MCF 10A (cell line): ENCODE data around the gene ARSI. TPM values are rescaled to one million over a fixed set of nuclear protein-coding genes. Genes with fewer than 3 reads are reported as not detected.

Experiments
- BruUV-seq: library from RNA; stranded (reverse); fragments of 400-500 nt; replicated peaks from 2 replicates; lab custom pipeline; 2021; lab: Mats Ljungman, UMichigan
- CTCF ChIA-PET: fragments of 300-600 bp; sonication (Branson Sonifier 250); formaldehyde crosslinking; extraction: SDS; loops from one replicate; lab custom pipeline; 2021; ENCODE audit warnings: antibody characterized with exemption, inconsistent platforms; lab: Yijun Ruan, JAX
- POLR2A ChIA-PET: fragments of 300-600, 350-650 bp; sonication (Branson Sonifier 250); formaldehyde crosslinking; extraction: SDS; loops from one replicate; lab custom pipeline; 2020; ENCODE audit warnings: antibody characterized with exemption, inconsistent platforms; lab: Yijun Ruan, JAX
- DNase-seq: peaks from one replicate; pipeline ENCODE4 v3.0.0-alpha.2; 2018; ENCODE audit not compliant: unreplicated experiment
- H3K27ac Mint-ChIP-seq: one replicate; pipeline ENCODE4 v1.8.0; 2022; ENCODE audit warnings: mild to moderate bottlenecking, low read depth, mixed read lengths; ENCODE audit not compliant: unreplicated experiment
- H3K27me3 Mint-ChIP-seq: one replicate; pipeline ENCODE4 v1.8.0; 2022; ENCODE audit warnings: mixed read lengths; ENCODE audit not compliant: insufficient read depth, unreplicated experiment
- H3K36me3 Mint-ChIP-seq: one replicate; pipeline ENCODE4 v1.8.0; 2022; ENCODE audit warnings: mild to moderate bottlenecking, moderate library complexity, mixed read lengths; ENCODE audit not compliant: insufficient read depth, unreplicated experiment
- H3K4me1 Mint-ChIP-seq: one replicate; pipeline ENCODE4 v1.8.0; 2022; ENCODE audit warnings: mixed read lengths; ENCODE audit not compliant: insufficient read depth, unreplicated experiment
- H3K4me3 Mint-ChIP-seq: one replicate; pipeline ENCODE4 v1.8.0; 2022; ENCODE audit warnings: mild to moderate bottlenecking, moderate library complexity, mixed read lengths; ENCODE audit not compliant: unreplicated experiment
- H3K9me3 Mint-ChIP-seq: one replicate; pipeline ENCODE4 v1.8.0; 2022; ENCODE audit warnings: mixed read lengths; ENCODE audit not compliant: unreplicated experiment
- intact Hi-C: fragments of 100-400 bp; cut with micrococcal nuclease; formaldehyde crosslinking; loops from 2 replicates; pipeline ENCODE4 v1.14.1; 2022
- total RNA-seq: library from RNA; stranded (reverse); gene quantifications from 2 replicates; pipeline ENCODE4 v1.2.3, GENCODE V29; 2022
- TF ChIP-seq, protein P1 (sequence below): fragments of 200-600 bp; IDR thresholded peaks from one replicate; pipeline ENCODE4 v1.8.0; 2022; ENCODE audit warnings: antibody characterized with exemption, mild to moderate bottlenecking; ENCODE audit not compliant: unreplicated experiment

Gene ARSI
- total RNA-seq, 1 experiment from 2014 or later: 0.19 TPM

DNA sequence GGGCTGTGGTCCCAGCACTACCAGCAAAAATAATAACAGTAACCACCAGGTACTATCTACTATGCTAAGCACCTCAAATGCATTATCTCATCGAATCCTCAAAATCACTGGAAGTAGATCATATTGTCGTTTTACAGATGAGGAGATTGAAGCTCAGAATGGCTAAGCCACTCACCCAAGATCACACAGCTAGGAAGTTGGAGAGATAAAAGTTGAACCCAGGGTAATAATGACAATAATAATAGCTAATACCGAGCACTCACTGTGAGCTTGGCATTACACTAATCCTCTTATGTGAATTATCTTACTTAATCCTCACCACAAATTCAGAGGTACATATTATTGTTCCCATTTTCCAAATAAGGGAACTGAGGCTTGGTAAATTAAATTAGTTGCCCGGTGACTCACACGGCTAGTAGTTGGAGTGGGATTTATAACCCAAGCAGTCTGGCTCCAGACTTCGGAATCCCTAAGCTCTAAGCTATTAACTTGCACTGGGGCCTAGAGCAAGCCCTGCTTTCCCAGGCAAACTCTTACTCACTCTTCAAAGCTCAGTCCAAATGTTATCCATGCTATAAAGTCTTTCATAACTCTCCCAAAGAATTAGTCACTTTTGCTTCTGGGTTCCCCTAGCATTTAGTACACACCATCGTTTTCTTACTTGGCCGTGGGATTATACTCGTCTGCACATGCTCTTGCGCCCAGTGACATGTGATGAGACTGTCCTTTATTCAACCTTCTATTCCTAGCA is 3.8 kb downstream of the ARSI start:
- Mint-ChIP-seq H3K27ac (peak overlapping the region; percentile 36), H3K9me3 (no peaks in the 10 kb centered on the region), H3K27me3 (no peaks in the 10 kb centered on the region), H3K4me3 (no peak overlapping the region), H3K36me3 (peaks cover 1% of the 10 kb centered on the region), H3K4me1 (peaks cover 50% of the 10 kb centered on the region)
- intact Hi-C loops: loop anchor here (1.0 to 2.0 kb wide), 2 partner anchors 18 to 21 kb away; no protein-coding TSS in a partner anchor
- ChIA-PET CTCF (interaction anchor here (0.5 to 7.8 kb wide), 8 partner anchors 8 to 80 kb away, joined by 3 to 63 read pairs (median 4); no protein-coding TSS in a partner anchor), POLR2A (interaction anchor here (0.5 to 3.3 kb wide), 11 partner anchors 10 to 781 kb away, joined by 3 to 61 read pairs (median 4); no protein-coding TSS in a partner anchor)
- TF ChIP-seq, protein P1, sequence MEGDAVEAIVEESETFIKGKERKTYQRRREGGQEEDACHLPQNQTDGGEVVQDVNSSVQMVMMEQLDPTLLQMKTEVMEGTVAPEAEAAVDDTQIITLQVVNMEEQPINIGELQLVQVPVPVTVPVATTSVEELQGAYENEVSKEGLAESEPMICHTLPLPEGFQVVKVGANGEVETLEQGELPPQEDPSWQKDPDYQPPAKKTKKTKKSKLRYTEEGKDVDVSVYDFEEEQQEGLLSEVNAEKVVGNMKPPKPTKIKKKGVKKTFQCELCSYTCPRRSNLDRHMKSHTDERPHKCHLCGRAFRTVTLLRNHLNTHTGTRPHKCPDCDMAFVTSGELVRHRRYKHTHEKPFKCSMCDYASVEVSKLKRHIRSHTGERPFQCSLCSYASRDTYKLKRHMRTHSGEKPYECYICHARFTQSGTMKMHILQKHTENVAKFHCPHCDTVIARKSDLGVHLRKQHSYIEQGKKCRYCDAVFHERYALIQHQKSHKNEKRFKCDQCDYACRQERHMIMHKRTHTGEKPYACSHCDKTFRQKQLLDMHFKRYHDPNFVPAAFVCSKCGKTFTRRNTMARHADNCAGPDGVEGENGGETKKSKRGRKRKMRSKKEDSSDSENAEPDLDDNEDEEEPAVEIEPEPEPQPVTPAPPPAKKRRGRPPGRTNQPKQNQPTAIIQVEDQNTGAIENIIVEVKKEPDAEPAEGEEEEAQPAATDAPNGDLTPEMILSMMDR: no peak
- peak; percentile 96 for DNase-seq
- BruUV-seq: no TSS peak

DNA sequence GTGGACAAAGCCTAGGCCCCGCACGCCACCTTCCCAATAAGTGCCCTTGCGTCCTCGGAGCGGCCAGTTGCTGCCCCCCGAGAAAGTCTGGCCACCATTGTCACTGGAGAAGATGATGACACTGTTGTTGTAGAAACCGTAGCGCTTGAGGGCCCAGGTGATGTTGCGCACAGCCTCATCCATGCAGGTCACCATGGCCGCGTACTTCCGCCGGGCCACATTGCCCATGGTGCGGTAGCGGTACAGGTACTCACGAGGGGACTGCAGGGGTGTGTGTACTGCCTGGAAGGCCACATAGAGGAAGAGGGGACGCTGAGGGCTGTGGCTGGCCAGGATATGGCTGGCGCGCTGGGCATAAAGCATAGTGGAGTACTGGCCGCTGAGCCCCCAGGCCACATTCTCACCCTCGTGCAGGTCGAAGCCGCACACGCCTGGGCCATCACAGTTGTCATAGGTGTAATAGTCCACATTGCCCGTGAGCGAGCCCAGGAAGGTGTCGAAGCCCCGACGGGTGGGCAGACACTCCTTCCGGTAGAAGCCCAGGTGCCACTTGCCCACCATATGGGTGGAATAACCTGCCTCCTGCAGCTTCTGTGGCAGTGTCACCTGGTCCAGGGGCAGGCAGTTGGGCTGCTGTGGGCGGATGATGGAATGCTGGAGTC is 4.6 kb downstream of the ARSI start:
- H3K27me3 Mint-ChIP-seq: no peaks in the 10 kb centered on the region
- BruUV-seq: no TSS peak
- H3K27ac Mint-ChIP-seq: peak overlapping the region; percentile 36
- ChIA-PET POLR2A (interaction anchor here (1.1 to 4.1 kb wide), 6 partner anchors 11 to 44 kb away, joined by 3 to 61 read pairs (median 24); no protein-coding TSS in a partner anchor), CTCF (interaction anchor here (0.5 to 7.8 kb wide), 6 partner anchors 7 to 52 kb away, joined by 3 to 63 read pairs (median 5); partner anchors contain the start of gene CAMK2A)
- peaks cover 7% of the 10 kb centered on the region for H3K36me3 Mint-ChIP-seq
- TF ChIP-seq, protein P1: no peak
- H3K4me1 Mint-ChIP-seq: peaks cover 50% of the 10 kb centered on the region
- no peak overlapping the region for H3K4me3 Mint-ChIP-seq
- intact Hi-C loops: loop anchor here (2.0 kb wide), 1 partner anchor 19 kb away; no protein-coding TSS in a partner anchor
- H3K9me3 Mint-ChIP-seq: no peaks in the 10 kb centered on the region
- DNase-seq: no peak

DNA sequence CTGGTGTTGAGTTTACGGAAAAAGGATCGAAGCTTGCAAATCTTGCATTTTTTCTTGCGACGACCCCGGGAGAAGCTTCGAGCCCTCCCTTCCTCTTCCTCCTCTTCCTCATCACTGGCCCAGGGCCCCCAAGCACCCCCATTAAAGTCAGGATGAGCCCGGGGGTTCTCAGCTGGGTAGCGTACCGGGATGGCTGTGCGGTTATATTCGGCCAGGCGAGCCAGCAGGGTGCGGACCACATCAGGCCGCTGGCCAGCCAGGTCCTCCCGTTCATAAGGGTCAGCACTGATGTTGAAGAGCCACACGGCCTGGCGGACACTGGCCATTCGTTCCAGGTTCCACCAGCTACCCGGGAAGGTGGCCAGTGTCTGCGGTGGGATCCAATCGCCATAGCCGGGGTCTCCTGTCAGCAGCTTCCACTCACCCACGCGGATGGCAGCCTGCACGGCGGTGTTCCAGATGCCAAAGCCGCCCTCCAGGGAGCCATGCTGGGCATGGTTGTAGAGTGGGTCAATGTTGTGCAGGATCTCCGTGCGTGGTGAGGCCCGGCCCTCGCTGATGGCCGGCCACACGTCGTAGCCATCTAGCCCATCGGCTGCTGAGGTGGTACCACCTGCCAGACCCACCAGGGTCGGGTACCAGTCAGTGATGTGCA is 5.3 kb downstream of the ARSI start:
- TF ChIP-seq, protein P1: no peak
- CTCF ChIA-PET: interaction anchor here (0.5 to 7.8 kb wide), 4 partner anchors 8 to 275 kb away, joined by 3 to 63 read pairs (median 4); partner anchors contain the start of gene CAMK2A
- BruUV-seq: no TSS peak
- H3K4me1 Mint-ChIP-seq: peaks cover 45% of the 10 kb centered on the region
- H3K4me3 Mint-ChIP-seq: no peak overlapping the region
- POLR2A ChIA-PET: interaction anchor here (1.3 to 4.1 kb wide), 2 partner anchors 23 kb away, joined by 3 to 49 read pairs; no protein-coding TSS in a partner anchor
- no peaks in the 10 kb centered on the region for H3K27me3 Mint-ChIP-seq
- no peaks in the 10 kb centered on the region for H3K9me3 Mint-ChIP-seq
- intact Hi-C loops: no loop called here
- H3K27ac Mint-ChIP-seq: no peak overlapping the region
- no peak for DNase-seq
- peaks cover 7% of the 10 kb centered on the region for H3K36me3 Mint-ChIP-seq
